Lower lobe of right lung (tissue), 2 donors: ENCODE measurements around the gene CHD6. TPM values are rescaled to one million over a fixed set of nuclear protein-coding genes. Genes with fewer than 3 reads are reported as not detected.

Experiments used
- ATAC-seq, 2 donors: fragments of 200-7000 bp; cut with Tn5 transposase; one replicate each; pipeline ENCODE4 v1.9.1; 2020 to 2022; ENCODE audit warnings: mild to moderate bottlenecking in 2 of 2, moderate library complexity in 2 of 2
- DNase-seq: peaks from one replicate; pipeline ENCODE4 v3.0.0-alpha.2; 2020
- H3K27ac ChIP-seq: fragments of 200-600 bp; one replicate; pipeline ENCODE4 v1.8.0; 2022
- H3K27me3 ChIP-seq: fragments of 200-600 bp; one replicate; pipeline ENCODE4 v1.8.0; 2022; ENCODE audit warnings: low read depth
- H3K36me3 ChIP-seq: fragments of 200-600 bp; one replicate; pipeline ENCODE4 v1.8.0; 2022; ENCODE audit warnings: mild to moderate bottlenecking
- H3K4me1 ChIP-seq: fragments of 200-600 bp; one replicate; pipeline ENCODE4 v1.8.0; 2022
- H3K4me3 ChIP-seq: fragments of 200-600 bp; one replicate; pipeline ENCODE4 v1.8.0; 2022; ENCODE audit warnings: mild to moderate bottlenecking
- H3K9me3 ChIP-seq: fragments of 200-600 bp; one replicate; pipeline ENCODE4 v1.8.0; 2022
- intact Hi-C: fragments of 100-400 bp; cut with DNase I; formaldehyde crosslinking; loops from one replicate; pipeline ENCODE4 v1.11.0; 2022
- total RNA-seq: library from RNA; stranded (reverse); fragmentation: NEBNext Ultra II Directional; extraction: Animal tissue kit (Norgen Biotek cat#: 25700); gene quantifications from one replicate; pipeline ENCODE4 v1.2.1, GENCODE V29; 2021
- TF ChIP-seq, protein P1 (sequence below): fragments of 200-600 bp; IDR thresholded peaks from one replicate; pipeline ENCODE4 v1.8.0; 2022; ENCODE audit warnings: antibody characterized with exemption, mild to moderate bottlenecking
- donor health status: DM: no; HTN: yes; CAD: no; lungs with severe emphysema.

Gene CHD6
- total RNA-seq, 1 donor from 2014 or later: 43.6 TPM

DNA sequence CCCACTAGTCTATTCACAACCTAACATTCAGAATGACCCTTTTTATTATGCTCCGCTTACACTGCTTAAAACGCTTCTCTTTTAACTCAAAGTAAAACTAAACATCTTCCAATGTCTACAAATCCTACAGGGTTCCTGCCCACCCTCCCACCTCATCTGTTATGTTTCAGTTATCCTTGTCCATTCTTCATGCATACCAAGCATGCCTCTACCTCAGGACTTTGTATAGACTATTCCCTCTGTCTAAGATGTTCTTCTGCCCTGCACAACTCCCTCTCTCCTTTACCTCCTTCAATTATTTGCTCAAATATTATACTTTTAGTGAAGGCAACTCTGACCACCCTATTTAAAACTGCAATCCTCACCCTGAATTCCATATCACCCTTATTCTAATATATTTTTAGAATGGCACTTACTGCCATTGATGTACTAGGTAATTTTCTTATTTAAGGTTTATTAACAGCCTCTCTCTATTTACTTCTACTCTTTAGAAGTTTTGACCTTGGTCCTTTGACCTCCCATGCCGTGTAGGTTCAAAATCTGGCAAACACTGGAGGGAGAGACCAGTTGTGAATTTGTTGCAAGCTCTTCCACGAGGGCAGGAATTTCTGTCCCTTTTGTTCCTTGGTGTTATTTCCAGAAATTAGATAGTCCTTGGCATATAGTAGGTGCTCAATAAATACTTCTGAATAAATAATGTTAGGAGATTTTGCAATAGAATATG, 111.8 kb downstream of the CHD6 start:
- H3K4me1 ChIP-seq: peaks cover 39% of the 10 kb centered on the region
- no peaks in the 10 kb centered on the region for H3K36me3 ChIP-seq
- H3K4me3 ChIP-seq: no peak overlapping the region
- intact Hi-C loops: no loop called here
- H3K9me3 ChIP-seq: no peaks in the 10 kb centered on the region
- TF ChIP-seq, protein P1, sequence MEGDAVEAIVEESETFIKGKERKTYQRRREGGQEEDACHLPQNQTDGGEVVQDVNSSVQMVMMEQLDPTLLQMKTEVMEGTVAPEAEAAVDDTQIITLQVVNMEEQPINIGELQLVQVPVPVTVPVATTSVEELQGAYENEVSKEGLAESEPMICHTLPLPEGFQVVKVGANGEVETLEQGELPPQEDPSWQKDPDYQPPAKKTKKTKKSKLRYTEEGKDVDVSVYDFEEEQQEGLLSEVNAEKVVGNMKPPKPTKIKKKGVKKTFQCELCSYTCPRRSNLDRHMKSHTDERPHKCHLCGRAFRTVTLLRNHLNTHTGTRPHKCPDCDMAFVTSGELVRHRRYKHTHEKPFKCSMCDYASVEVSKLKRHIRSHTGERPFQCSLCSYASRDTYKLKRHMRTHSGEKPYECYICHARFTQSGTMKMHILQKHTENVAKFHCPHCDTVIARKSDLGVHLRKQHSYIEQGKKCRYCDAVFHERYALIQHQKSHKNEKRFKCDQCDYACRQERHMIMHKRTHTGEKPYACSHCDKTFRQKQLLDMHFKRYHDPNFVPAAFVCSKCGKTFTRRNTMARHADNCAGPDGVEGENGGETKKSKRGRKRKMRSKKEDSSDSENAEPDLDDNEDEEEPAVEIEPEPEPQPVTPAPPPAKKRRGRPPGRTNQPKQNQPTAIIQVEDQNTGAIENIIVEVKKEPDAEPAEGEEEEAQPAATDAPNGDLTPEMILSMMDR: no peak
- H3K27me3 ChIP-seq: no peaks in the 10 kb centered on the region
- DNase-seq (no peak), ATAC-seq (no peak)
- H3K27ac ChIP-seq: no peak overlapping the region

DNA sequence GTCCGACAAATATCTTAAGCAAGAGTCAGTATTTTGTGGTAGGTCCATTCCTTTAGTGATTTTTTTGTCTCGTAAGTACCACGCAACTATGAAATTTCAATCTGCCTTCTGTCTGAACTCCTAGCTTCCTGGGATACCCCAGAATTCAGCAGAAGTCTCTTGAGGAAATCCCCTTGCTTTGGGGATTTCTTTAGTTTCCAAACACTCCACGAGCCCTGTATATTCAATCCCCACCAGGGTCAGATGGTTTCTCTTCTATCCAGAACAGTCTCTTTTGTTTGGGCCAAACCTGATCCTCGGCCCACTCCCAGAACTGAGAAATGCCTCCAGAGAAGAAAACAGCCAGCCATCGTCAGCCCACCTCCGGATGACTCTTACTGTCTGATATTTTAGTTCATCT, 113.0 kb downstream of the CHD6 start:
- DNase-seq: no peak
- Histone ChIP-seq H3K4me3 (no peak overlapping the region), H3K9me3 (no peaks in the 10 kb centered on the region), H3K27ac (no peak overlapping the region), H3K27me3 (no peaks in the 10 kb centered on the region), H3K36me3 (no peaks in the 10 kb centered on the region), H3K4me1 (peaks cover 29% of the 10 kb centered on the region)
- intact Hi-C loops: no loop called here
- TF ChIP-seq, protein P1: no peak
- ATAC-seq: no peak

DNA sequence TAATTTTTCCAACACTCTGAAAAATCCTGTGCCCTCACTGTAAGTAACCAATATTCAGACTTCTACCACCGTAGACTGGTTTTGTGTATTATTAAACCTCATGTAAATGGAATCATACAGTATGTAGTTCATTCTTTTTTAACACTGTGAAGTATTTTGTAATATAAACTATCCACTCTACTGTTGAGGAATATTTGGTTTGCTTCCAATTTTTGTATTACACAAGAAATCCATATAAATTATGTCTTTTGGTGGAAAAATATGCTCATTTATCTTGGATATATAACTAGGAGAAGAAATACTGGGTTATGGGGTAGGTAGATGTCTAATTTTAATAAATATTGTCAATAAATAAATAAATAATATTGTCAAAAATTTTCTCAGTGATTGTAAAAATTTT, 116.8 kb downstream of the CHD6 start:
- TF ChIP-seq, protein P1: no peak
- ATAC-seq (no peak), DNase-seq (no peak)
- Histone ChIP-seq H3K27ac (no peak overlapping the region), H3K4me3 (no peak overlapping the region), H3K27me3 (no peaks in the 10 kb centered on the region), H3K4me1 (no peaks in the 10 kb centered on the region), H3K36me3 (peaks cover 21% of the 10 kb centered on the region), H3K9me3 (no peaks in the 10 kb centered on the region)
- intact Hi-C loops: no loop called here

DNA sequence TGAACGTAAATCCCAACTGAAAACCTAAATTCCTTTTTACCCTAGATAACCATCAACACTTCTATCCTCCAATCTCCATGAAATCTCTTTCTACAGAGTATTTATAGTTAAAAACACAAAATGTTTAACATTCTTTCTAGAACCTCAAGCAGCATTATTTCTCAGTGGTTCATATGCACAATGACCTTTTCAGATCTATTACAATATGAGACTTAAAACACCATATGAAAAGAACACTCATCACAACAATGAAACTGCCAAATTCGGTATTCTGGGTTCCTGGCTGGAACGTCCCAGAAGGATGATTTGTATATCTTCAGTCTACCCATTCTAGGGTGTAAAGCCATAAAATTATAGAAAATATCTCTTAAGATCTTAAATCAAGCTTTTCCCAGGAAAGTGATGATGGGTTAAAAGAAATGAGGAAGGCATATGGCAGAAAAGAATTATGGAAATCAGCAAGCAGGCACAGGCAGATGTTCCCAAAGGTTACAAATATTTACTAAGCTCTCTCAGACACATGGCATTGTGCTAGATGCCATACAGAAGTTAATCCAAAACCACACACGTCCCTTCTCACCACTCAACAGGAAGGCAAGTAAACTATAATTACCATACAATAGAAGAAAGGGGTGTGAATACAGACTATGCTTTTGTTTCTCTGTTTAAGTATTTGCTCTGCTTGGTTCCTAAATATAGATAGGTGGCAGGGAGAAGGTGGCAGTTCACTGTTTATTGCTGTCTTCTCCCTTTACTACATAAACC, 118.0 kb downstream of the CHD6 start:
- no peak overlapping the region for H3K27ac ChIP-seq
- intact Hi-C loops: no loop called here
- H3K36me3 ChIP-seq: peaks cover 25% of the 10 kb centered on the region
- no peaks in the 10 kb centered on the region for H3K27me3 ChIP-seq
- no peaks in the 10 kb centered on the region for H3K9me3 ChIP-seq
- no peaks in the 10 kb centered on the region for H3K4me1 ChIP-seq
- no peak for DNase-seq
- no peak for ATAC-seq
- H3K4me3 ChIP-seq: no peak overlapping the region
- TF ChIP-seq, protein P1: no peak

DNA sequence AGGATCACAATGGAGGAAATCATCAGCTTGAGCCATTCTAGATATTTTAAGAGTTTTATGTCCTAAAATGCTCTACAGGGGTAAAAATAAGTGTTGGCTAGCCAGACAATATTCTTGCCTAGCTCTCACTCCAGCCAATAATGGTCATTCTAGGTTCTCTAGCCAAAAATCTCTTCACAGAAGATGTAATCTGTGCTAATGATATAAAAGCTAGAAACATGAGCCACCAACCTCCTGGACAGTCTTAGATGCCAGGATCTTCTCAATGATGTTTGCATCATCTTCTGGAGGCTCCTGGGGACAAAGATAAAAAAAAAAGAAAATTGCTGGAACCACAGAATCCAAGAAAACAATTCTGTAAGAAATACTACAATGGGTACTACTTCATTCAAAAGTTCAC, 119.1 kb downstream of the CHD6 start:
- no peak overlapping the region for H3K27ac ChIP-seq
- intact Hi-C loops: no loop called here

More for the DNA sequence above, 119.1 kb downstream of the CHD6 start:
- TF ChIP-seq, protein P1: no peak
- no peak for DNase-seq
- Histone ChIP-seq H3K4me1 (no peaks in the 10 kb centered on the region), H3K36me3 (peaks cover 25% of the 10 kb centered on the region), H3K9me3 (no peaks in the 10 kb centered on the region), H3K4me3 (no peak overlapping the region), H3K27me3 (no peaks in the 10 kb centered on the region)
- ATAC-seq: no peak
